ENCODE data around the gene C12orf75.
A peak's percentile ranks its signal among the peaks of the same experiment; 100 is the strongest.
"Not testable (repeated sequence)": the region's sequence is repeated elsewhere in the genome, so short reads cannot be mapped to it uniquely, and the experiment has no call there.

Gene C12orf75

GRCh38 chr12:105382771-105383622 is 52.5 kb downstream of the C12orf75 start:
- DNase-seq: peak in 1 of 2 experiments; percentile 4

DNA sequence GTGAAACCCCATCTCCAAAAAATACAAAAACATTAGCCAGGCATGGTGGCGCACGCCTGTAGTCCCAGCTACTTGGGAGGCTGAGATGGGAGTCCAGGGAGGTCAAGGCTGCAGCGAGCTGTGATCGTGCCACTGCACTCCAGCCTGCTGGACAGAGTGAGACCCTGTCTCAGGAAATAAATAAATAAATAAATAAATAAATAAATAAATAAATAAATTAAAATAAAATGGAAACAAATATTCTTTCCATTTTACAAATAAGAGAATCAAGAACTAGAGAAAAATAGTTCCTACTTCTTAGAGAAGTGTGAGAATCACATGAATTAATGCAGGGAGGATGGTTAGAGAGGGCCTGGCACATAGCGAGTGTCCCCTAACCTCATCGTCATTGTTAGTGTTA is 53.7 kb downstream of the C12orf75 start:
- DNase-seq: no peak

GRCh38 chr12:105384916-105385535 is 54.5 kb downstream of the C12orf75 start:
- DNase-seq: no peak

DNA sequence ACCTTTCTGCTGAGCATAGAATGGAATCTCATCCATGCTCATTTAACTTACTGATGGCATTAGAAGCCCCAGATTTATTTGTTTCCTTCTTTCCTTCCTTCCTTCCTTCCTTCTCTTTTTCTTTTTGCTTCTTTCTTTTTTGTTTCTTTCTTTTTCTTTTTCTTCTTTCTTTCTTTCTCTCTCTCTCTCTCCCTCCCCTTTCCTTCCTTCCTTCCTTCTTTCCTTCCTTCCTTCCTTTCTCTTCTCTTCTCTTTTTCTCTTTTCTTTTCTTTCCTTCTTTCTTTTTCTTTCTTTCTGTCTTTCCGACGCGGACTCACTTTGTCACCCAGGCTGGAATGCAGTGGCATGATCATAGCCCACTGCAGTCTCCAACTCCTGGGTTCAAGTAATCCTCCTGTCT is 55.9 kb downstream of the C12orf75 start:
- DNase-seq: no peak

GRCh38 chr12:105391231-105391630 is 60.7 kb downstream of the C12orf75 start:
- DNase-seq: no peak

- DNase-seq: no peak
Observed at GRCh38 chr12:105393587-105393986, 63.1 kb downstream of the C12orf75 start.

- DNase-seq: no peak
Observed at GRCh38 chr12:105396024-105396423, 65.5 kb downstream of the C12orf75 start.

DNA sequence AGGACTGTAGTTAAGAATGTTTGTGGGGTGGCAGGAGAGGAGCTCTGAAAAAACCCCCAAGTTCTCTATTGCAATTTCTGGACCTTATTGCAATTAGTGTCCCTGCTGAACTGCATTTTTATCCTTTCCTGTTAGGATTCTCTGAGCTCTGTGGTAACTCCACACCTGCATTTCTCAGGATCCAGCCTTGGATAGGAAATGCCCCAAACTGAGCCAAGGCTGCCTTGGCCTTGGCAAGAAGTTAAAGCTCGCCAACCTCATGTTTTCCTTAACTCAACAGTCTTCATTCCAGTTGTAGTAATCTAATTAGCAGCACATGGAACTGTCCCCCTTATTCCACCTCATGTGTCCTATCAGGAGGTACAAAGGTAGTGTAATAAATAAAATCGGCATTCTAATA is 66.5 kb downstream of the C12orf75 start:
- no peak for DNase-seq

- DNase-seq: no peak
Observed at GRCh38 chr12:105398930-105399329, 68.4 kb downstream of the C12orf75 start.

- no peak for DNase-seq
Observed at GRCh38 chr12:105399428-105400081, 69.1 kb downstream of the C12orf75 start.

DNA sequence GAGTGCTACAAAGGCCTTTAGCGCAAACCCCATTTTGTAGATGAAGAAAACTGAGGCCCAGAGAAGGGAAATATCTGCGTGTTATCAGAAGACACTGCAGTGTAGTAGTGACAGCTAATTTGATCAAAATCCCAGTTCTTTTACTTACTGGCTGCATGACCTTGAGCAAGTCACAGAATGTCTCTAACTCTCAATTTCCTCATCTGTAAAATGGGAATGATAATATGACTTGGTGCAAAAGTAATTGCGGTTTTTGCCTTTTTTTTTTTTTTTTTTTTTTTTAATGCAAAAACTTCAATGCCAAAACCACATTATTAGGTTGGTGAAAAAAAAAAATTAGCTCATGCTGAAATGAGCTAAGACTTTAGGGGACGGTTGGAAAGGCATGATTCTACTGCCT is 69.7 kb downstream of the C12orf75 start:
- DNase-seq: no peak

GRCh38 chr12:105401198-105401597 is 70.7 kb downstream of the C12orf75 start:
- no peak for DNase-seq

- DNase-seq: no peak
Observed at GRCh38 chr12:105402366-105402765, 71.9 kb downstream of the C12orf75 start.

GRCh38 chr12:105403095-105403494 is 72.6 kb downstream of the C12orf75 start:
- no peak for DNase-seq

- DNase-seq: not testable (repeated sequence)
Observed at GRCh38 chr12:105404134-105404533, 73.6 kb downstream of the C12orf75 start.

GRCh38 chr12:105406497-105406896 is 76.0 kb downstream of the C12orf75 start:
- no peak for DNase-seq

GRCh38 chr12:105409279-105409678 is 78.8 kb downstream of the C12orf75 start:
- DNase-seq: no peak

DNA sequence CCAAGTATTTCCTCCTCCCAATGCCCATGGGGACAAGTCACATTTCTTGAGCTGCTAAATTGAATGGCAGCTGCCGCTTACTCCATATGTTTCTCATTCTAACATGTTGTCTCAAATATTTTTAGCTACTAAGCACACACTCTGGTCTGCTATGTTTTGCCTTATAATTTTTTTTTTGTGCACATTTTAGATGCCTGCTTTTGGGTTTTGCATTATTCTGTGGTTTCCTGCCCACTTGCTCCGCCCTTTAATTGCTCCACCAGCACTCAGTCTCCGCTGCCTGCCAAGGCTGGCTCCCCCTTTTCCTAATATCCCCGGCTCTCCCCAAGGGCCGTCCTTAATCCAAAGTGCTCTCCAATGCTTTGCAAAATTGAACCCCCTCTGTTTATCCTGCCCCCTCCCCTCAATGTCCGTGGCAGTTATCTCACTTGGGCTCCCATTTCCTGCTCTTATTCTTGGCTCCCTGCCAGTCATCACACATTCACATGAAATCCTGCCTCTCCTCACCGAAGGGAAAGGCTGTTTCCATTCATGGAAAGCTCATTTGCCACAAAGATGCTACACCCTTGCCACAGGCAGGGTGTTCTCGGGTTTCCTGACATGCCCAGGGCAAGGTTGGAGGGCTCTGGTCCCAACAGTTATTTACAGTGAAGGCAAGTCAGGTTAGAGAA is 79.4 kb downstream of the C12orf75 start:
- no peak for DNase-seq

- DNase-seq: no peak
Observed at GRCh38 chr12:105413911-105414487, 83.5 kb downstream of the C12orf75 start.

- DNase-seq: no peak
Observed at GRCh38 chr12:105417732-105418131, 87.2 kb downstream of the C12orf75 start.

GRCh38 chr12:105418229-105418628 is 87.7 kb downstream of the C12orf75 start:
- no peak for DNase-seq

DNA sequence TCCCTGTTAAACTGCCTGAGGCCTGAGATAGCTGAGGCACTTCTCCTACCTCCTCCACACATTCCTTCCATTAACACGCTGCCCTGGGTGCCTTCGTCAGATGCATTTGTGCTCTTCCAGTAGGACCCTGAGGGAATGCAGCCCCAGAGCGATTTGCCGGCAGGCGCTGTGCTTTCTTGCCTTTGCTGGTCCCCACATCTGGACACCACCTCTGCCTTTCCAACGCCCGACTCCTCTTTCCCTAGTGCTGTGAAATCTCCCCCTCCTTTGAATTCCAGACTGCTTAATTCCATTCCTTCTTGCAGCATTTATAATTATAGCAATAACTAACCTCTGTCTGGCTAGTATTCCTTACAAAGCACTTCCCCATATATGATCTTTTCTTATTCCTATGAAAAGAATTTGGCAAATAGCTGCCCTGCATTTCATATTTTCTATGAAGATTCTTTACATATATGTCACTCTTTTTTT is 88.4 kb downstream of the C12orf75 start:
- no peak for DNase-seq

- DNase-seq: no peak
Observed at GRCh38 chr12:105419606-105420005, 89.1 kb downstream of the C12orf75 start.
